GM19397 (cell line): ENCODE measurements around the gene FPR2.

ENCODE experiments used
- ATAC-seq: cut with Tn5 transposase; IDR thresholded peaks from one replicate; pipeline ENCODE4 v1.9.1; 2021; ENCODE audit warnings: mild to moderate bottlenecking, moderate library complexity; ENCODE audit not compliant: unreplicated experiment

Gene FPR2

GRCh38 chr19:51781999-51782398, 21.0 kb downstream of the FPR2 start:
- no peak for ATAC-seq

- no peak for ATAC-seq
Observed at GRCh38 chr19:51783372-51783771, 22.4 kb downstream of the FPR2 start.

- ATAC-seq: no peak
Observed at GRCh38 chr19:51784109-51784785, 23.3 kb downstream of the FPR2 start.

- ATAC-seq: no peak
Observed at GRCh38 chr19:51784922-51785690, 24.1 kb downstream of the FPR2 start.

- no peak for ATAC-seq
Observed at GRCh38 chr19:51786646-51787494, 25.9 kb downstream of the FPR2 start.

- no peak for ATAC-seq
Observed at GRCh38 chr19:51788029-51788428, 27.0 kb downstream of the FPR2 start.

GRCh38 chr19:51789061-51789795, 28.2 kb downstream of the FPR2 start:
- no peak for ATAC-seq

GRCh38 chr19:51792932-51793331, 32.0 kb downstream of the FPR2 start:
- no peak for ATAC-seq

GRCh38 chr19:51793994-51794393, 33.0 kb downstream of the FPR2 start:
- ATAC-seq: no peak

- ATAC-seq: no peak
Observed at GRCh38 chr19:51794885-51795490, 34.0 kb downstream of the FPR2 start, which contains the start of gene FPR3. TSS of gene FPR3 (plus strand) at chr19:51795157. CDS start at chr19:51823749, 28,592 bp downstream.

- no peak for ATAC-seq
Observed at GRCh38 chr19:51796195-51796679, 35.3 kb downstream of the FPR2 start.

- ATAC-seq: no peak
Observed at GRCh38 chr19:51797480-51797879, 36.5 kb downstream of the FPR2 start.

- ATAC-seq: no peak
Observed at GRCh38 chr19:51798062-51798461, 37.1 kb downstream of the FPR2 start.

- ATAC-seq: no peak
Observed at GRCh38 chr19:51799034-51799773, 38.2 kb downstream of the FPR2 start.

GRCh38 chr19:51799774-51800472, 38.9 kb downstream of the FPR2 start:
- no peak for ATAC-seq

GRCh38 chr19:51800473-51801244, 39.7 kb downstream of the FPR2 start:
- ATAC-seq: no peak

GRCh38 chr19:51802775-51803174, 41.8 kb downstream of the FPR2 start:
- no peak for ATAC-seq

- ATAC-seq: no peak
Observed at GRCh38 chr19:51803519-51803918, 42.5 kb downstream of the FPR2 start.
